SK-N-SH treated with all-trans-retinoic acid at 6 μM for 48 hours (cell line): ENCODE data around the gene CLEC11A.
"Not testable (repeated sequence)": the region's sequence is repeated elsewhere in the genome, so short reads cannot be mapped to it uniquely, and the experiment has no call there.

Experiments used
- ATAC-seq: fragments of 200-7000 bp; cut with Tn5 transposase; 3 replicates; pipeline ENCODE4 v1.9.1; 2020; ENCODE audit warnings: mild to moderate bottlenecking, moderate library complexity
- ARNTL ChIP-seq: fragments of 450-650 bp; formaldehyde crosslinking; IDR thresholded peaks from 2 replicates; pipeline ENCODE4 v1.5.0; 2020; ENCODE audit warnings: low read depth, mild to moderate bottlenecking, moderate library complexity, borderline replicate concordance
- BACH2 ChIP-seq: fragments of 250-450 bp; sonication (Bioruptor Pico); IDR thresholded peaks from 2 replicates; pipeline ENCODE4 v1.9.0; 2021; ENCODE audit warnings: mild to moderate bottlenecking, borderline replicate concordance
- CREB5 ChIP-seq: fragments of 250-450 bp; sonication (Bioruptor Pico); IDR thresholded peaks from 2 replicates; pipeline ENCODE4 v1.5.1; 2020; ENCODE audit warnings: low read depth, mild to moderate bottlenecking, moderate library complexity
- CSDC2 ChIP-seq: fragments of 250-450 bp; sonication (Bioruptor Pico); IDR thresholded peaks from 2 replicates; pipeline ENCODE4 v1.5.0; 2020; ENCODE audit warnings: mild to moderate bottlenecking, moderate library complexity
- CSRNP3 ChIP-seq: fragments of 250-450 bp; sonication (Bioruptor Pico); IDR thresholded peaks from 2 replicates; pipeline ENCODE4 v1.5.1; 2021; ENCODE audit warnings: mild to moderate bottlenecking, moderate library complexity
- ESRRG ChIP-seq: fragments of 250-450 bp; sonication (Bioruptor Pico); IDR thresholded peaks from 2 replicates; pipeline ENCODE4 v1.6.1; 2021; ENCODE audit warnings: mild to moderate bottlenecking
- GLIS3 ChIP-seq: fragments of 250-450 bp; sonication (Bioruptor Pico); IDR thresholded peaks from 2 replicates; pipeline ENCODE4 v1.5.0; 2020; ENCODE audit warnings: mild to moderate bottlenecking, moderate library complexity
- ISL1 ChIP-seq: fragments of 250-450 bp; sonication (Bioruptor Pico); IDR thresholded peaks from 2 replicates; pipeline ENCODE4 v2.1.2; 2022; ENCODE audit warnings: mild to moderate bottlenecking, moderate library complexity
- OSR1 ChIP-seq: fragments of 250-450 bp; sonication (Bioruptor Pico); IDR thresholded peaks from 2 replicates; pipeline ENCODE4 v1.8.0; 2022; ENCODE audit warnings: moderate library complexity, mild to moderate bottlenecking, inconsistent platforms
- PATZ1 ChIP-seq: fragments of 250-450 bp; sonication (Bioruptor Pico); IDR thresholded peaks from 2 replicates; pipeline ENCODE4 v1.8.0; 2020; ENCODE audit warnings: mild to moderate bottlenecking, moderate library complexity, borderline replicate concordance
- PPARA ChIP-seq: fragments of 250-450 bp; sonication (Bioruptor Pico); IDR thresholded peaks from 2 replicates; pipeline ENCODE4 v1.5.0; 2020; ENCODE audit warnings: mild to moderate bottlenecking, borderline replicate concordance
- RARB ChIP-seq: fragments of 250-450 bp; sonication (Bioruptor Pico); IDR thresholded peaks from 2 replicates; pipeline ENCODE4 v1.8.0; 2021; ENCODE audit warnings: mild to moderate bottlenecking, moderate library complexity
- SNAI2 ChIP-seq: fragments of 250-450 bp; sonication (Bioruptor Pico); IDR thresholded peaks from 2 replicates; pipeline ENCODE4 v1.5.0; 2020; ENCODE audit warnings: mild to moderate bottlenecking, moderate library complexity
- TCF4 ChIP-seq: fragments of 250-450 bp; sonication (Bioruptor Pico); IDR thresholded peaks from 2 replicates; pipeline ENCODE4 v1.8.0; 2021; ENCODE audit warnings: mild to moderate bottlenecking, moderate library complexity, borderline replicate concordance
- ZC3H10 ChIP-seq: fragments of 250-450 bp; sonication (Bioruptor Pico); IDR thresholded peaks from 2 replicates; pipeline ENCODE4 v1.5.1; 2021; ENCODE audit warnings: mild to moderate bottlenecking, moderate library complexity
- ZFP3 ChIP-seq: fragments of 250-450 bp; sonication (Bioruptor Pico); IDR thresholded peaks from 2 replicates; pipeline ENCODE4 v1.5.0; 2020; ENCODE audit warnings: mild to moderate bottlenecking, moderate library complexity
- ZFP30 ChIP-seq: fragments of 450-650 bp; formaldehyde crosslinking; IDR thresholded peaks from 2 replicates; pipeline ENCODE4 v1.5.0; 2022; ENCODE audit warnings: mild to moderate bottlenecking, moderate library complexity
- ZNF565 ChIP-seq: fragments of 450-650 bp; formaldehyde crosslinking; conservative IDR thresholded peaks from 2 replicates; pipeline ENCODE4 v1.5.0; 2020; ENCODE audit warnings: low read depth, mild to moderate bottlenecking, moderate library complexity
- ZNF70 ChIP-seq: fragments of 450-650 bp; formaldehyde crosslinking; IDR thresholded peaks from 2 replicates; pipeline ENCODE4 v1.5.0; 2020; ENCODE audit warnings: mild to moderate bottlenecking, moderate library complexity
- ZNF8 ChIP-seq: fragments of 450-650 bp; formaldehyde crosslinking; IDR thresholded peaks from 2 replicates; pipeline ENCODE4 v1.5.0; 2020; ENCODE audit warnings: mild to moderate bottlenecking, moderate library complexity
- TF ChIP-seq, protein P1 (sequence below): fragments of 250-450 bp; sonication (Bioruptor Pico); IDR thresholded peaks from 2 replicates; pipeline ENCODE4 v1.5.0; 2020; ENCODE audit warnings: mild to moderate bottlenecking, moderate library complexity

CLEC11A gene

GRCh38 chr19:50764409-50764808, 41.2 kb downstream of the CLEC11A start:
- ATAC-seq: no peak

GRCh38 chr19:50766746-50767145, 43.6 kb downstream of the CLEC11A start:
- ATAC-seq: not testable (repeated sequence)

More at GRCh38 chr19:50764409-50764808, 41.2 kb downstream of the CLEC11A start:
- TF ChIP-seq ZC3H10 (CRISPR knock-in tag) (no peak), RARB (CRISPR knock-in tag) (no peak), ZFP3 (no peak), CSRNP3 (CRISPR knock-in tag) (no peak), BACH2 (CRISPR knock-in tag) (no peak), TCF4 (CRISPR knock-in tag) (no peak), ZFP30 (no peak), ZNF565 (CRISPR knock-in tag) (no peak)
- TF ChIP-seq, protein P1, sequence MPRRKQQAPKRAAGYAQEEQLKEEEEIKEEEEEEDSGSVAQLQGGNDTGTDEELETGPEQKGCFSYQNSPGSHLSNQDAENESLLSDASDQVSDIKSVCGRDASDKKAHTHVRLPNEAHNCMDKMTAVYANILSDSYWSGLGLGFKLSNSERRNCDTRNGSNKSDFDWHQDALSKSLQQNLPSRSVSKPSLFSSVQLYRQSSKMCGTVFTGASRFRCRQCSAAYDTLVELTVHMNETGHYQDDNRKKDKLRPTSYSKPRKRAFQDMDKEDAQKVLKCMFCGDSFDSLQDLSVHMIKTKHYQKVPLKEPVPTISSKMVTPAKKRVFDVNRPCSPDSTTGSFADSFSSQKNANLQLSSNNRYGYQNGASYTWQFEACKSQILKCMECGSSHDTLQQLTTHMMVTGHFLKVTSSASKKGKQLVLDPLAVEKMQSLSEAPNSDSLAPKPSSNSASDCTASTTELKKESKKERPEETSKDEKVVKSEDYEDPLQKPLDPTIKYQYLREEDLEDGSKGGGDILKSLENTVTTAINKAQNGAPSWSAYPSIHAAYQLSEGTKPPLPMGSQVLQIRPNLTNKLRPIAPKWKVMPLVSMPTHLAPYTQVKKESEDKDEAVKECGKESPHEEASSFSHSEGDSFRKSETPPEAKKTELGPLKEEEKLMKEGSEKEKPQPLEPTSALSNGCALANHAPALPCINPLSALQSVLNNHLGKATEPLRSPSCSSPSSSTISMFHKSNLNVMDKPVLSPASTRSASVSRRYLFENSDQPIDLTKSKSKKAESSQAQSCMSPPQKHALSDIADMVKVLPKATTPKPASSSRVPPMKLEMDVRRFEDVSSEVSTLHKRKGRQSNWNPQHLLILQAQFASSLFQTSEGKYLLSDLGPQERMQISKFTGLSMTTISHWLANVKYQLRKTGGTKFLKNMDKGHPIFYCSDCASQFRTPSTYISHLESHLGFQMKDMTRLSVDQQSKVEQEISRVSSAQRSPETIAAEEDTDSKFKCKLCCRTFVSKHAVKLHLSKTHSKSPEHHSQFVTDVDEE (CRISPR knock-in tag): no peak

DNA sequence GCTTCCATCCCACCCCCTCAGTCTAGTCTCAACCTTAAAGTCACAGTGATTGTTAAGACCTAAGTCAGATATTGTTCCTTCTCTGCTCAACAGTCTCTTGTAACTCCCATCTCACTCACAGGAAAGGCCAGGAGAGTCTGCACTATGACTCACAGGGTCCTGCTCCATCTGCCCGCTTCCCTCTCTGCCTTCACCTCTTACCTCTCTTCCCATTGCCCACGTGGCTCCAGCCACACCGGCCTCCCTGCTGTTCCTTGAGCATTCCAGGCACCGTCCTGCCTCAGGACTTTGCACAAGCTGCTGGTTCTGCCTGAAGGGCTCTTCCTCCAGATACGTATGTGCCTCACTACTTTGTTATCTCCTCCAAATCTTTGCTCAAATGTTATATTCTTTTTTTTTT, 44.1 kb downstream of the CLEC11A start:
- ATAC-seq: peak; percentile 57

- no peak for TF ChIP-seq ZC3H10 (CRISPR knock-in tag)
- no peak for TF ChIP-seq CREB5 (CRISPR knock-in tag)
- TF ChIP-seq PATZ1 (CRISPR knock-in tag): no peak
- no peak for TF ChIP-seq ZNF70 (CRISPR knock-in tag)
- no peak for TF ChIP-seq SNAI2 (CRISPR knock-in tag)
- TF ChIP-seq ARNTL (CRISPR knock-in tag): no peak
- no peak for TF ChIP-seq ZNF8 (CRISPR knock-in tag)
- TF ChIP-seq ZFP30: no peak
- TF ChIP-seq TCF4 (CRISPR knock-in tag): no peak
- no peak for ATAC-seq
Observed at GRCh38 chr19:50768277-50768676, 45.1 kb downstream of the CLEC11A start.

DNA sequence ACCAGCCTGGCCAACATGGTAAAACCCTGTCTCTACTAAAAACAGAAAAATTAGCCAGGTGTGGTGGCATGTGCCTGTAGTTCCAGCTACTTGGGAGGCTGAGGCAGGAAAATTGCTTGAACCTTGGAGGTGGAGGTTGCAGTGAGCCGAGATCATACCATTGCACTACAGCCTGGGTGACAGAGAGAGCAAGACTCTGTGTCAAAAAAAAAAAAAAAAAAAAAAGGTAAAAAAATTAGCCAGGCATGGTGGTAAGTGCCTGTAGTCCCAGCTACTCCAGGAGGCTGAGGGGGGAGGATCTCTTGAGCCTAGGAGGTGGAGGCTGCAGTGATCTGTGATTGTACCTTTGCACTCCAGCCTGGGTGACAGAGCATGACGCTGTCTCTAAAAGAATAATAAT, 47.0 kb downstream of the CLEC11A start, which contains the start of gene GPR32:
GPR32 (plus strand) TSS at position 301 of the 400 bp plus-strand sequence. CDS start 137 bp downstream, outside the sequence.
- ATAC-seq: not testable (repeated sequence)

DNA sequence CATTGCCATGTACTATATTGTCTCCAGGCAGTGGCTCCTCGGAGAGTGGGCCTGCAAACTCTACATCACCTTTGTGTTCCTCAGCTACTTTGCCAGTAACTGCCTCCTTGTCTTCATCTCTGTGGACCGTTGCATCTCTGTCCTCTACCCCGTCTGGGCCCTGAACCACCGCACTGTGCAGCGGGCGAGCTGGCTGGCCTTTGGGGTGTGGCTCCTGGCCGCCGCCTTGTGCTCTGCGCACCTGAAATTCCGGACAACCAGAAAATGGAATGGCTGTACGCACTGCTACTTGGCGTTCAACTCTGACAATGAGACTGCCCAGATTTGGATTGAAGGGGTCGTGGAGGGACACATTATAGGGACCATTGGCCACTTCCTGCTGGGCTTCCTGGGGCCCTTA, 47.7 kb downstream of the CLEC11A start:
- no peak for ATAC-seq
- TF ChIP-seq CSDC2 (CRISPR knock-in tag) (no peak), TCF4 (CRISPR knock-in tag) (no peak), PPARA (no peak), ISL1 (no peak), SNAI2 (CRISPR knock-in tag) (no peak), OSR1 (CRISPR knock-in tag) (no peak), GLIS3 (CRISPR knock-in tag) (no peak), CSRNP3 (CRISPR knock-in tag) (no peak), ESRRG (CRISPR knock-in tag) (no peak), ZFP30 (no peak), BACH2 (CRISPR knock-in tag) (no peak), ZNF565 (CRISPR knock-in tag) (no peak), ZNF8 (CRISPR knock-in tag) (no peak), CREB5 (CRISPR knock-in tag) (no peak)
